HCT116 (cell line): ENCODE results near the gene DUOXA2. TPM values are rescaled to one million over a fixed set of nuclear protein-coding genes. Genes with fewer than 3 reads are reported as not detected.

ENCODE experiments used
- ATAC-seq: fragments of 200-7000 bp; cut with Tn5 transposase; 2 replicates; pipeline ENCODE4 v1.9.1; 2020; ENCODE audit warnings: mild to moderate bottlenecking, moderate library complexity
- BruUV-seq: library from RNA; stranded (reverse); fragments of 400-500 nt; replicated peaks from 2 replicates; lab custom pipeline; 2021; lab: Mats Ljungman, UMichigan
- CTCF ChIA-PET: fragments of 300-600 bp; sonication (Branson Sonifier 250); formaldehyde crosslinking; loops from one replicate; lab custom pipeline; 2021; ENCODE audit warnings: antibody characterized with exemption; lab: Charles Lee
- POLR2A ChIA-PET: fragments of 300-600, 350-600 bp; sonication (Branson Sonifier 250); formaldehyde crosslinking; loops from one replicate; lab custom pipeline; 2021; ENCODE audit warnings: antibody characterized with exemption; lab: Charles Lee
- RAD21 ChIA-PET, 2 experiments: fragments of 300-600 bp; sonication (Branson Sonifier 250); formaldehyde crosslinking; loops; one replicate each; lab custom pipeline; 2023; ENCODE audit warnings: low total read pairs in 2 of 2; ENCODE audit not compliant: uncharacterized antibody in 2 of 2, unreplicated experiment in 2 of 2, low non-redundant PET in 1 of 2; lab: Charles Lee
- DNase-seq: peaks from one replicate; pipeline ENCODE4 v3.0.0-alpha.2; 2010; ENCODE audit warnings: low read depth, low spot score
- H2AFZ ChIP-seq: fragments of 200-600 bp; shearing (Covaris generic), sonication (generic); 2 replicates; pipeline ENCODE4 v1.6.1; 2017; ENCODE audit warnings: low read depth, mixed run types, mixed read lengths, antibody characterized with exemption, low read length; ENCODE audit not compliant: poor library complexity, severe bottlenecking
- H3K27ac ChIP-seq: 2 replicates; pipeline ENCODE4 v1.5.1; 2012; ENCODE audit warnings: low read depth, low read length
- H3K27me3 ChIP-seq: fragments of 200-600 bp; sonication (generic); 2 replicates; pipeline ENCODE4 v1.6.1; 2016; ENCODE audit warnings: mixed run types, low read length, mixed read lengths; ENCODE audit not compliant: insufficient read depth
- H3K36me3 ChIP-seq, 2 experiments: fragments of 200-500 bp in 1 of 2; fragments of 200-600 bp in 1 of 2; sonication (Bioruptor generic) in 1 of 2; sonication (generic) in 1 of 2; 2 replicates each; pipeline versions ENCODE4 v1.5.1 to v1.6.1; 2014 to 2016; ENCODE audit warnings: low read length in 2 of 2, inconsistent platforms in 1 of 2, mixed read lengths in 1 of 2, mixed run types in 1 of 2; ENCODE audit not compliant: insufficient read depth in 2 of 2, control insufficient read depth in 1 of 2
- H3K4me1 ChIP-seq, 2 experiments: fragments of 200-600 bp in 1 of 2; sonication (generic) in 1 of 2; 2 replicates each; pipeline versions ENCODE4 v1.5.1 to v1.6.1; 2012 to 2017; ENCODE audit warnings: low read length in 2 of 2, inconsistent platforms in 1 of 2, mild to moderate bottlenecking in 1 of 2, mixed read lengths in 1 of 2, mixed run types in 1 of 2, moderate library complexity in 1 of 2; ENCODE audit not compliant: insufficient read depth in 2 of 2, control insufficient read depth in 1 of 2
- H3K4me2 ChIP-seq: fragments of 200-600 bp; sonication (generic); 2 replicates; pipeline ENCODE4 v1.6.1; 2017; ENCODE audit warnings: mixed run types, low read length, mixed read lengths
- H3K4me3 ChIP-seq, 2 experiments: fragments of 200-600 bp in 1 of 2; sonication (generic) in 1 of 2; replicated peaks in 1 of 2; 2 replicates each; pipeline ENCODE4 v1.5.1; 2011 to 2016; ENCODE audit warnings: low read length in 2 of 2, control low read depth in 1 of 2, low read depth in 1 of 2, mild to moderate bottlenecking in 1 of 2, mixed read lengths in 1 of 2, mixed run types in 1 of 2
- H3K79me2 ChIP-seq: fragments of 200-600 bp; sonication (generic); 2 replicates; pipeline ENCODE4 v1.6.1; 2017; ENCODE audit warnings: mild to moderate bottlenecking, mixed run types, low read length, moderate library complexity, mixed read lengths; ENCODE audit not compliant: insufficient read depth
- H3K9ac ChIP-seq: fragments of 200-600 bp; sonication (generic); 2 replicates; pipeline ENCODE4 v1.6.1; 2016; ENCODE audit warnings: low read length, mixed read lengths
- H3K9me2 ChIP-seq: fragments of 200-600 bp; sonication (generic), shearing (Covaris generic); 2 replicates; pipeline ENCODE4 v1.6.1; 2017; ENCODE audit warnings: mixed run types, mild to moderate bottlenecking, moderate library complexity; ENCODE audit not compliant: insufficient read depth
- H3K9me3 ChIP-seq, 2 experiments: fragments of 200-500 bp in 1 of 2; fragments of 200-600 bp in 1 of 2; sonication (Bioruptor generic) in 1 of 2; sonication (generic) in 1 of 2; 2 replicates each; pipeline ENCODE4 v1.6.1; 2014 to 2017; ENCODE audit warnings: low read length in 2 of 2, mixed read lengths in 2 of 2, inconsistent platforms in 1 of 2, low read depth in 1 of 2, mild to moderate bottlenecking in 1 of 2, mixed run types in 1 of 2, moderate library complexity in 1 of 2; ENCODE audit not compliant: control insufficient read depth in 1 of 2, insufficient read depth in 1 of 2
- H4K20me1 ChIP-seq: fragments of 200-600 bp; sonication (generic), shearing (Covaris generic); 2 replicates; pipeline ENCODE4 v1.6.1; 2017; ENCODE audit warnings: mixed run types, mild to moderate bottlenecking, moderate library complexity; ENCODE audit not compliant: insufficient read depth
- ATF3 ChIP-seq: IDR thresholded peaks from 2 replicates; pipeline ENCODE4 v1.6.1; 2012
- JUND ChIP-seq: IDR thresholded peaks from 2 replicates; pipeline ENCODE4 v1.6.1; 2012
- POLR2AphosphoS5 ChIP-seq: IDR thresholded peaks from 2 replicates; pipeline ENCODE4 v1.6.1; 2011; ENCODE audit warnings: mild to moderate bottlenecking, low read depth, low read length, moderate library complexity
- RAD21 ChIP-seq: IDR thresholded peaks from 2 replicates; pipeline ENCODE4 v1.6.1; 2012; ENCODE audit warnings: low read depth, mild to moderate bottlenecking
- REST ChIP-seq: IDR thresholded peaks from 2 replicates; pipeline ENCODE4 v1.6.1; 2012; ENCODE audit warnings: low read depth
- SP1 ChIP-seq: IDR thresholded peaks from 2 replicates; pipeline ENCODE4 v1.6.1; 2012; ENCODE audit warnings: low read depth
- SRF ChIP-seq: IDR thresholded peaks from 2 replicates; pipeline ENCODE4 v1.6.1; 2012; ENCODE audit warnings: low read depth
- YY1 ChIP-seq: IDR thresholded peaks from 2 replicates; pipeline ENCODE4 v1.6.1; 2011; ENCODE audit warnings: low read length, low read depth, moderate library complexity, mild to moderate bottlenecking; ENCODE audit not compliant: insufficient replicate concordance; ENCODE audit errors: extremely low read depth
- ZBTB33 ChIP-seq: IDR thresholded peaks from 2 replicates; pipeline ENCODE4 v1.6.1; 2011; ENCODE audit warnings: mild to moderate bottlenecking, low read length, moderate library complexity; ENCODE audit not compliant: insufficient replicate concordance; ENCODE audit errors: extremely low read depth
- intact Hi-C: fragments of 100-400 bp; cut with micrococcal nuclease; formaldehyde crosslinking; loops from 2 replicates; pipeline ENCODE4 v1.10.0; 2022
- total RNA-seq: library from RNA; stranded (reverse); gene quantifications from one replicate; pipeline ENCODE4 v1.2.1, GENCODE V29; 2021; ENCODE audit not compliant: unreplicated experiment

Gene DUOXA2
- total RNA-seq, 1 experiment from 2014 or later = not detected

- Histone ChIP-seq H4K20me1 (no peaks in the 10 kb centered on the region), H3K4me1 (no peaks in the 10 kb centered on the region), H3K4me2 (no peak overlapping the region), H3K36me3 (no peaks in the 10 kb centered on the region), H2AFZ (no peak overlapping the region), H3K79me2 (no peaks in the 10 kb centered on the region), H3K9me2 (no peaks in the 10 kb centered on the region), H3K9ac (no peak overlapping the region), H3K9me3 (no peaks in the 10 kb centered on the region), H3K4me3 (no peak overlapping the region), H3K27me3 (peaks cover 7% of the 10 kb centered on the region; the same call in 1 of the 2 replicates), H3K27ac (no peak overlapping the region)
- ATAC-seq (no peak), DNase-seq (no peak)
- ChIA-PET RAD21 (no interaction called here), POLR2A (no interaction called here), CTCF (no interaction called here)
- no TSS peak for BruUV-seq
- intact Hi-C loops = no loop called here
- no peak for TF ChIP-seq RAD21
These were observed 18.5 kb upstream of the DUOXA2 start for GRCh38 chr15:45095661-45096060.

GRCh38 chr15:45097466-45097865, 16.7 kb upstream of the DUOXA2 start:
- H3K79me2 ChIP-seq = no peaks in the 10 kb centered on the region
- POLR2A ChIA-PET = no interaction called here
- H2AFZ ChIP-seq = no peak overlapping the region
- H3K36me3 ChIP-seq = no peaks in the 10 kb centered on the region
- no peaks in the 10 kb centered on the region for H4K20me1 ChIP-seq
- CTCF ChIA-PET = interaction anchor here (1.9 kb wide), 1 partner anchor 21 kb away, joined by 9 read pairs; no protein-coding TSS in a partner anchor
- H3K4me1 ChIP-seq = no peaks in the 10 kb centered on the region
- no peak overlapping the region for H3K27ac ChIP-seq
- intact Hi-C loops = no loop called here
- H3K9me2 ChIP-seq = no peaks in the 10 kb centered on the region
- no peak overlapping the region for H3K4me3 ChIP-seq
- ATAC-seq (no peak), DNase-seq (no peak)
- BruUV-seq = no TSS peak
- H3K4me2 ChIP-seq = no peak overlapping the region
- H3K9me3 ChIP-seq = no peaks in the 10 kb centered on the region
- RAD21 ChIA-PET = no interaction called here
- H3K9ac ChIP-seq = no peak overlapping the region
- no peak for TF ChIP-seq ZBTB33
- no peak for TF ChIP-seq SP1
- TF ChIP-seq SRF = no peak
- TF ChIP-seq POLR2AphosphoS5 = no peak
- TF ChIP-seq YY1 = no peak
- TF ChIP-seq JUND = no peak
- no peak for TF ChIP-seq REST
- no peak for TF ChIP-seq RAD21
- no peak for TF ChIP-seq ATF3
- TF ChIP-seq, all 23 proteins: peak for 0
- 0 out of 2 replicates have a peak, but pooled peaks cover 7% of the 10 kb centered on the region for H3K27me3 ChIP-seq
